ENCODE results near the gene SQOR.

GRCh38 chr15:45589256-45589655 is 45.6 kb upstream of the SQOR start:
- no peak for TF ChIP-seq CTCF (IDR thresholded peaks at IDR 0.05)
- no peak for TF ChIP-seq POLR2A (IDR thresholded peaks at IDR 0.05)

Data from body of pancreas (tissue), 4 donors.